H1 (cell line): ENCODE data around the gene SPG11. TPM values are rescaled to one million over a fixed set of nuclear protein-coding genes. Genes with fewer than 3 reads are reported as not detected.

Experiments
- FOSL1 ChIP-seq: IDR thresholded peaks from 2 replicates; pipeline ENCODE4 v1.6.1; 2011; ENCODE audit warnings: mild to moderate bottlenecking, low read depth, low read length, moderate library complexity; ENCODE audit not compliant: insufficient read depth
- KDM4A ChIP-seq: IDR thresholded peaks from one replicate; pipeline ENCODE4 v1.7.1; 2012; ENCODE audit warnings: low read depth, mild to moderate bottlenecking, moderate library complexity, low read length, inconsistent platforms; ENCODE audit not compliant: severe bottlenecking
- PHF8 ChIP-seq: fragments of 200-600 bp; sonication (generic); conservative IDR thresholded peaks from 2 replicates; pipeline ENCODE4 v1.7.1; 2012; ENCODE audit warnings: low read depth, mild to moderate bottlenecking, inconsistent platforms, low read length, moderate library complexity
- POLR2AphosphoS5 ChIP-seq: IDR thresholded peaks from 2 replicates; pipeline ENCODE4 v1.6.1; 2011; ENCODE audit warnings: low read depth, low read length
- TAF1 ChIP-seq: IDR thresholded peaks from 2 replicates; pipeline ENCODE4 v1.6.1; 2011; ENCODE audit warnings: mild to moderate bottlenecking, low read depth, low read length
- TEAD4 ChIP-seq: IDR thresholded peaks from 2 replicates; pipeline ENCODE4 v1.6.1; 2012; ENCODE audit warnings: low read depth, low read length, inconsistent platforms, mixed read lengths
- polyA plus RNA-seq, 7 experiments: library from polyadenylated mRNA; depleted of rRNA in 3 of 7; stranded (reverse) in 5 of 7; unstranded in 2 of 7; fragments of >200 nt in 5 of 7; fragments of 200-250 nt in 2 of 7; gene quantifications; 1 replicate in 5 of 7; 2 replicates in 1 of 7; 4 replicates in 1 of 7; pipeline versions ENCODE4 v1.2.1 to v1.2.3, GENCODE V29; 2011 to 2013; ENCODE audit warnings: missing spikeins in 2 of 7, mixed read lengths in 2 of 7
- total RNA-seq: library from RNA; stranded (reverse); fragmentation: NEBNext Ultra II Directional; extraction: Animal tissue kit (Norgen Biotek cat#: 25700); gene quantifications from 2 replicates; pipeline ENCODE4 v1.2.1, GENCODE V29; 2021
- TF ChIP-seq, protein P1 (sequence below): IDR thresholded peaks from 2 replicates; pipeline ENCODE4 v1.6.1; 2011; ENCODE audit warnings: low read depth, mild to moderate bottlenecking, low read length; ENCODE audit not compliant: insufficient read depth

The SPG11 gene
- total and polyA plus RNA-seq, 2 of the 8 experiments (the other 6 are each of a cell fraction or from before 2014, with no cell fraction given), result 37.1 to 38.6 TPM

DNA sequence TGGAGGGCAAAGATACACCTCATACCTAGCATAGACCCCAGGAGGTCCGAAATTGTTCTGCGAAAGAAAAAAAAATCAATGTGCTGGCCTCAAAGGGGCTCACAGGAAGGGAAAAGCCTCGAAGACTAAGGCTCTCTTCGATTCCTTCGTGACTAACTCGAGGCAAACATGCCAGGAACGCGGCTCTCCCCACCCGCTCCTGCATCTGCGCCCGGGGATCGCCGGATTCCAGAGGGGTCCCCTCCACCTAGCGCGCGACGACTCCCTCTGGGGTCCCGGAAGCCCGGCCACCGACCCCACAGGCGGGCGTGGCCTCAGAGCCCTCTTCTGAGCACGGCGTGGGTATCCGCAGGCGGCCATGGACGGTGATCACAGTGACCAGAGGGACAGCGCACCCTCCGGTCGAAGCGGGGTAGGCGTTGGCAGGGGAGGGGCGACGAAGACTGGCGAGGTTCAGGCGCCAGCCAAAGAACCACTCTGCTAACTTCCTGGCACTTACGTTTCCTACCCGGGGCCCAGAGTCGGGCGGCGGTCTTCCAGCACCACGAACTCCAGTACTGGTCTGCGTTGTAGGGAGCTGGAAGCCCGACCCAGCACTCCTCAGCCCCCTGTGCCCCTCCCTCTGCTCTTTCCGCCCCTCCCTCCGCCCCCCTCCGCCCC, 127.0 kb downstream of the SPG11 start (continued):
- TF ChIP-seq KDM4A (peak; percentile 91), TEAD4 (no peak), FOSL1 (no peak), POLR2AphosphoS5 (peak; percentile 81), TAF1 (peak; percentile 87), PHF8 (peak; percentile 67)
- TF ChIP-seq, protein P1, sequence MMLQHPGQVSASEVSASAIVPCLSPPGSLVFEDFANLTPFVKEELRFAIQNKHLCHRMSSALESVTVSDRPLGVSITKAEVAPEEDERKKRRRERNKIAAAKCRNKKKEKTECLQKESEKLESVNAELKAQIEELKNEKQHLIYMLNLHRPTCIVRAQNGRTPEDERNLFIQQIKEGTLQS, result no peak
- TF ChIP-seq, all 59 proteins: peak for 13
